ENCODE measurements around the gene YY1. TPM values are rescaled to one million over a fixed set of nuclear protein-coding genes. Genes with fewer than 3 reads are reported as not detected.
A peak's percentile ranks its signal among the peaks of the same experiment; 100 is the strongest.

Gene YY1
- total and polyA plus RNA-seq, 7 experiments from 2014 or later, result 15.2 to 99.7 (median 72.1) TPM

GRCh38 chr14:100317912-100318808 is 79.2 kb downstream of the YY1 start:
- ATAC-seq, result peak; percentile 97
- Mint-ChIP-seq H3K9me3 (no peaks in the 10 kb centered on the region), H3K36me3 (no peaks in the 10 kb centered on the region), H3K4me1 (peaks cover 4 to 7% (median 5%) of the 10 kb centered on the region in 7 donors), H3K27me3 (peaks cover 0 to 5% (median 0%) of the 10 kb centered on the region in 5 donors), H3K27ac (peak overlapping the region in 1 of 9 donors; percentile 9), H3K4me3 (peak overlapping the region; percentile 45 to 79 (median 72))
- H3K27me3 ChIP-seq (ENCODE audit: control insufficient read depth in 2 of 2, insufficient read depth in 2 of 2, low read length in 2 of 2), result no peaks in the 10 kb centered on the region
- no peaks in the 10 kb centered on the region for H3K4me1 ChIP-seq (ENCODE audit: control insufficient read depth in 2 of 2, insufficient read depth in 2 of 2, low read length in 2 of 2)
- peak; percentile 38 to 72 (median 58) for DNase-seq
- no peaks in the 10 kb centered on the region for H3K36me3 ChIP-seq (ENCODE audit: control insufficient read depth in 2 of 3, insufficient read depth in 3 of 3, low read length in 3 of 3)
- peak overlapping the region; percentile 53 for H3K4me3 ChIP-seq (ENCODE audit: low read length)
- ChIA-PET POLR2A (interaction anchor here (0.7 kb wide), 1 partner anchor 49 kb away, joined by 3 read pairs; no protein-coding TSS in a partner anchor), CTCF (interaction anchor here (0.6 to 0.7 kb wide), 5 partner anchors 46 to 441 kb away, joined by 3 to 4 read pairs (median 4); no protein-coding TSS in a partner anchor)
- intact Hi-C loops (cut with micrococcal nuclease), result loop anchor here in 1 of 2 donors (1.0 to 2.0 kb wide), 5 partner anchors 13 to 336 kb away; no protein-coding TSS in a partner anchor
- H3K9me3 ChIP-seq (ENCODE audit: control insufficient read depth in 2 of 3, low read length in 3 of 3), result no peaks in the 10 kb centered on the region
- H3K27ac ChIP-seq (ENCODE audit: low read depth, low read length), result no peak overlapping the region

- Mint-ChIP-seq H3K9me3 (no peaks in the 10 kb centered on the region), H3K36me3 (no peaks in the 10 kb centered on the region), H3K4me1 (peaks cover 4 to 7% (median 5%) of the 10 kb centered on the region in 7 donors), H3K4me3 (peak overlapping the region in 2 of 10 donors; percentile 15 to 66), H3K27ac (no peak overlapping the region), H3K27me3 (peaks cover 0 to 5% (median 0%) of the 10 kb centered on the region in 5 donors)
- intact Hi-C loops (cut with micrococcal nuclease), result no loop called here
- POLR2A ChIA-PET, result no interaction called here
- CTCF ChIA-PET, result no interaction called here
- no peaks in the 10 kb centered on the region for H3K4me1 ChIP-seq (ENCODE audit: control insufficient read depth in 2 of 2, insufficient read depth in 2 of 2, low read length in 2 of 2)
- no peaks in the 10 kb centered on the region for H3K36me3 ChIP-seq (ENCODE audit: control insufficient read depth in 2 of 3, insufficient read depth in 3 of 3, low read length in 3 of 3)
- no peak overlapping the region for H3K4me3 ChIP-seq (ENCODE audit: low read length)
- ATAC-seq (no peak), DNase-seq (no peak)
- H3K27me3 ChIP-seq (ENCODE audit: control insufficient read depth in 2 of 2, insufficient read depth in 2 of 2, low read length in 2 of 2), result no peaks in the 10 kb centered on the region
- H3K27ac ChIP-seq (ENCODE audit: low read depth, low read length), result no peak overlapping the region
- no peaks in the 10 kb centered on the region for H3K9me3 ChIP-seq (ENCODE audit: control insufficient read depth in 2 of 3, low read length in 3 of 3)
These were observed 81.4 kb downstream of the YY1 start for GRCh38 chr14:100320157-100320856.

- peaks cover 0 to 5% (median 0%) of the 10 kb centered on the region in 5 donors for H3K27me3 Mint-ChIP-seq
- peaks cover 4 to 7% (median 5%) of the 10 kb centered on the region in 7 donors for H3K4me1 Mint-ChIP-seq
- CTCF ChIA-PET, result no interaction called here
These were observed 82.7 kb downstream of the YY1 start for GRCh38 chr14:100321473-100322137.

GRCh38 chr14:100322138-100322957 is 83.4 kb downstream of the YY1 start:
- Histone ChIP-seq H3K4me1 (ENCODE audit: control insufficient read depth in 2 of 2, insufficient read depth in 2 of 2, low read length in 2 of 2) (no peaks in the 10 kb centered on the region), H3K27ac (ENCODE audit: low read depth, low read length) (no peak overlapping the region), H3K36me3 (ENCODE audit: control insufficient read depth in 2 of 3, insufficient read depth in 3 of 3, low read length in 3 of 3) (no peaks in the 10 kb centered on the region), H3K4me3 (ENCODE audit: low read length) (no peak overlapping the region), H3K9me3 (ENCODE audit: control insufficient read depth in 2 of 3, low read length in 3 of 3) (no peaks in the 10 kb centered on the region), H3K27me3 (ENCODE audit: control insufficient read depth in 2 of 2, insufficient read depth in 2 of 2, low read length in 2 of 2) (no peaks in the 10 kb centered on the region)
- peaks cover 0 to 5% (median 0%) of the 10 kb centered on the region in 5 donors for H3K27me3 Mint-ChIP-seq
- no peak for DNase-seq
- no peak overlapping the region for H3K4me3 Mint-ChIP-seq
- no peaks in the 10 kb centered on the region for H3K9me3 Mint-ChIP-seq
- no peaks in the 10 kb centered on the region for H3K36me3 Mint-ChIP-seq
- POLR2A ChIA-PET, result no interaction called here
- H3K27ac Mint-ChIP-seq, result peak overlapping the region in 1 of 9 donors; percentile 67
- intact Hi-C loops (cut with micrococcal nuclease), result no loop called here
- CTCF ChIA-PET, result no interaction called here
- peaks cover 4 to 7% (median 5%) of the 10 kb centered on the region in 7 donors for H3K4me1 Mint-ChIP-seq
- ATAC-seq, result no peak

More at GRCh38 chr14:100321473-100322137, 82.7 kb downstream of the YY1 start:
- no peaks in the 10 kb centered on the region for H3K9me3 Mint-ChIP-seq
- Histone ChIP-seq H3K4me3 (ENCODE audit: low read length) (no peak overlapping the region), H3K36me3 (ENCODE audit: control insufficient read depth in 2 of 3, insufficient read depth in 3 of 3, low read length in 3 of 3) (no peaks in the 10 kb centered on the region), H3K4me1 (ENCODE audit: control insufficient read depth in 2 of 2, insufficient read depth in 2 of 2, low read length in 2 of 2) (no peaks in the 10 kb centered on the region), H3K27me3 (ENCODE audit: control insufficient read depth in 2 of 2, insufficient read depth in 2 of 2, low read length in 2 of 2) (no peaks in the 10 kb centered on the region), H3K9me3 (ENCODE audit: control insufficient read depth in 2 of 3, low read length in 3 of 3) (no peaks in the 10 kb centered on the region), H3K27ac (ENCODE audit: low read depth, low read length) (no peak overlapping the region)
- no peak for DNase-seq
- H3K27ac Mint-ChIP-seq, result no peak overlapping the region
- POLR2A ChIA-PET, result no interaction called here
- H3K4me3 Mint-ChIP-seq, result no peak overlapping the region
- no peak for ATAC-seq
- no peaks in the 10 kb centered on the region for H3K36me3 Mint-ChIP-seq
- intact Hi-C loops (cut with micrococcal nuclease), result no loop called here

- H3K27ac Mint-ChIP-seq, result peak within 1 kb of the TSS in 1 of 9 donors; percentile 67
- Histone ChIP-seq H3K27me3 (ENCODE audit: control insufficient read depth in 2 of 2, insufficient read depth in 2 of 2, low read length in 2 of 2) (no peaks in the 10 kb centered on the region), H3K9me3 (ENCODE audit: control insufficient read depth in 2 of 3, low read length in 3 of 3) (no peaks in the 10 kb centered on the region), H3K36me3 (ENCODE audit: control insufficient read depth in 2 of 3, insufficient read depth in 3 of 3, low read length in 3 of 3) (no peaks in the 10 kb centered on the region), H3K4me1 (ENCODE audit: control insufficient read depth in 2 of 2, insufficient read depth in 2 of 2, low read length in 2 of 2) (no peaks in the 10 kb centered on the region), H3K4me3 (ENCODE audit: low read length) (no peak within 1 kb of the TSS), H3K27ac (ENCODE audit: low read depth, low read length) (no peak within 1 kb of the TSS)
- ChIA-PET POLR2A (no interaction called here), CTCF (no interaction called here)
- intact Hi-C loops (cut with micrococcal nuclease), result no loop called here
- no peak within 1 kb of the TSS for H3K4me3 Mint-ChIP-seq
- DNase-seq (no peak), ATAC-seq (no peak)
- H3K9me3 Mint-ChIP-seq, result no peaks in the 10 kb centered on the region
- H3K27me3 Mint-ChIP-seq, result peaks cover 0 to 5% (median 0%) of the 10 kb centered on the region in 5 donors
- H3K4me1 Mint-ChIP-seq, result peaks cover 2 to 6% (median 4%) of the 10 kb centered on the region in 7 donors
- no peaks in the 10 kb centered on the region for H3K36me3 Mint-ChIP-seq
These were observed 84.4 kb downstream of the YY1 start, which contains the start of gene SLC25A47 for GRCh38 chr14:100323121-100323941. Gene SLC25A47 (plus strand): TSS chr14:100323339. CDS start chr14:100323415, 76 bp downstream.
